WTC11 (cell line): ENCODE data around the gene PIK3C2B. TPM values are rescaled to one million over a fixed set of nuclear protein-coding genes. Genes with fewer than 3 reads are reported as not detected.

Experiments
- ATAC-seq: fragments of 200-7000 bp; cut with Tn5 transposase; 2 replicates; pipeline ENCODE4 v1.10.0; 2021; ENCODE audit warnings: mild to moderate bottlenecking, moderate library complexity
- CTCF ChIA-PET: fragments of 300-600 bp; sonication (Branson Sonifier 250); formaldehyde crosslinking; loops from one replicate; lab custom pipeline; 2021; ENCODE audit warnings: antibody characterized with exemption; lab: Charles Lee
- POLR2A ChIA-PET: fragments of 350-600 bp; sonication (Branson Sonifier 250); formaldehyde crosslinking; loops from one replicate; lab custom pipeline; 2021; ENCODE audit warnings: antibody characterized with exemption; lab: Charles Lee
- DNase-seq: peaks from one replicate; pipeline ENCODE4 v3.0.0; 2021; ENCODE audit warnings: low spot score
- H3K27ac Mint-ChIP-seq: 2 replicates; pipeline ENCODE4 v1.8.0; 2021; ENCODE audit warnings: mixed read lengths
- H3K27me3 Mint-ChIP-seq: 2 replicates; pipeline ENCODE4 v1.8.0; 2021; ENCODE audit warnings: low read depth, mild to moderate bottlenecking, moderate library complexity, mixed read lengths
- H3K36me3 Mint-ChIP-seq: 2 replicates; pipeline ENCODE4 v1.8.0; 2021; ENCODE audit warnings: mixed read lengths
- H3K4me1 Mint-ChIP-seq: 2 replicates; pipeline ENCODE4 v1.8.0; 2022; ENCODE audit warnings: mixed read lengths
- H3K4me3 Mint-ChIP-seq: 2 replicates; pipeline ENCODE4 v1.8.0; 2021; ENCODE audit warnings: mild to moderate bottlenecking, moderate library complexity, mixed read lengths
- H3K9me3 Mint-ChIP-seq: 2 replicates; pipeline ENCODE4 v1.8.0; 2021; ENCODE audit warnings: mixed read lengths
- ATF1 ChIP-seq: sonication (generic); formaldehyde crosslinking; IDR thresholded peaks from 2 replicates; pipeline ENCODE4 v1.8.1; 2023; ENCODE audit warnings: mild to moderate bottlenecking, moderate library complexity, missing genetic modification reagents
- ATF3 ChIP-seq: sonication (generic); formaldehyde crosslinking; conservative IDR thresholded peaks from 2 replicates; pipeline ENCODE4 v1.8.1; 2022; ENCODE audit warnings: mild to moderate bottlenecking, missing genetic modification reagents
- ATF6 ChIP-seq: sonication (generic); formaldehyde crosslinking; IDR thresholded peaks from 2 replicates; pipeline ENCODE4 v1.8.1; 2023; ENCODE audit warnings: mild to moderate bottlenecking, missing genetic modification reagents
- CTCF ChIP-seq: fragments of 200-600 bp; IDR thresholded peaks from 2 replicates; pipeline ENCODE4 v1.8.0; 2022; ENCODE audit warnings: antibody characterized with exemption
- ELF4 ChIP-seq: sonication (generic); formaldehyde crosslinking; IDR thresholded peaks from 2 replicates; pipeline ENCODE4 v1.8.1; 2022; ENCODE audit warnings: low read depth, mild to moderate bottlenecking, moderate library complexity, missing genetic modification reagents
- EMX1 ChIP-seq: fragments of 250-450 bp; sonication (Bioruptor Pico); IDR thresholded peaks from 2 replicates; pipeline ENCODE4 v1.8.0; 2021; ENCODE audit warnings: mild to moderate bottlenecking
- FOXJ3 ChIP-seq: sonication (generic); formaldehyde crosslinking; IDR thresholded peaks from 2 replicates; pipeline ENCODE4 v1.9.0; 2021; ENCODE audit warnings: missing genetic modification reagents, mild to moderate bottlenecking, borderline replicate concordance
- FOXP1 ChIP-seq: sonication (generic); formaldehyde crosslinking; IDR thresholded peaks from 2 replicates; pipeline ENCODE4 v1.8.0; 2022; ENCODE audit warnings: missing genetic modification reagents, mild to moderate bottlenecking, moderate library complexity, borderline replicate concordance
- GRHL2 ChIP-seq: fragments of 250-450 bp; sonication (Bioruptor Pico); IDR thresholded peaks from 2 replicates; pipeline ENCODE4 v1.8.0; 2022; ENCODE audit warnings: mild to moderate bottlenecking, moderate library complexity; ENCODE audit not compliant: insufficient replicate concordance, severe bottlenecking
- MLX ChIP-seq: sonication (generic); formaldehyde crosslinking; IDR thresholded peaks from 2 replicates; pipeline ENCODE4 v1.8.1; 2023; ENCODE audit warnings: mild to moderate bottlenecking, missing genetic modification reagents, moderate library complexity
- MXD4 ChIP-seq: fragments of 250-450 bp; sonication (Bioruptor Pico); IDR thresholded peaks from 2 replicates; pipeline ENCODE4 v1.8.0; 2021; ENCODE audit warnings: mild to moderate bottlenecking, moderate library complexity, borderline replicate concordance
- NFATC4 ChIP-seq: fragments of 250-450 bp; sonication (Bioruptor Pico); IDR thresholded peaks from 2 replicates; pipeline ENCODE4 v1.9.0; 2021; ENCODE audit warnings: mild to moderate bottlenecking
- NFYB ChIP-seq: sonication (generic); formaldehyde crosslinking; conservative IDR thresholded peaks from 2 replicates; pipeline ENCODE4 v1.8.0; 2022; ENCODE audit warnings: low read depth, missing genetic modification reagents
- NR1H2 ChIP-seq: sonication (generic); formaldehyde crosslinking; IDR thresholded peaks from 2 replicates; pipeline ENCODE4 v1.9.0; 2021; ENCODE audit warnings: mild to moderate bottlenecking, moderate library complexity, missing genetic modification reagents
- ZNF121 ChIP-seq: sonication (generic); formaldehyde crosslinking; IDR thresholded peaks from 2 replicates; pipeline ENCODE4 v1.8.0; 2023; ENCODE audit warnings: missing genetic modification reagents
- ZNF138 ChIP-seq: sonication (generic); formaldehyde crosslinking; conservative IDR thresholded peaks from 2 replicates; pipeline ENCODE4 v1.8.1; 2022; ENCODE audit warnings: mild to moderate bottlenecking, moderate library complexity, missing genetic modification reagents
- ZNF317 ChIP-seq: sonication (generic); formaldehyde crosslinking; IDR thresholded peaks from 2 replicates; pipeline ENCODE4 v1.8.1; 2023; ENCODE audit warnings: low read depth, mild to moderate bottlenecking, moderate library complexity, missing genetic modification reagents, borderline replicate concordance
- ZNF423 ChIP-seq: fragments of 250-450 bp; sonication (Bioruptor Pico); IDR thresholded peaks from 2 replicates; pipeline ENCODE4 v2.1.2; 2022; ENCODE audit warnings: mild to moderate bottlenecking, moderate library complexity
- total RNA-seq: library from RNA; stranded (reverse); gene quantifications from 3 replicates; pipeline ENCODE4 v1.2.3, GENCODE V29; 2021
- TF ChIP-seq, protein P1 (sequence below): fragments of 250-450 bp; sonication (Bioruptor Pico); IDR thresholded peaks from 2 replicates; pipeline ENCODE4 v1.8.0; 2021; ENCODE audit warnings: mild to moderate bottlenecking
- TF ChIP-seq, protein P2 (sequence below): sonication (generic); formaldehyde crosslinking; IDR thresholded peaks from 2 replicates; pipeline ENCODE4 v1.8.0; 2022; ENCODE audit warnings: mild to moderate bottlenecking, missing genetic modification reagents
- TF ChIP-seq, protein P3 (sequence below): sonication (generic); formaldehyde crosslinking; IDR thresholded peaks from 2 replicates; pipeline ENCODE4 v1.8.1; 2023; ENCODE audit warnings: mild to moderate bottlenecking, missing genetic modification reagents
- TF ChIP-seq, protein P4 (sequence below): sonication (generic); formaldehyde crosslinking; IDR thresholded peaks from 2 replicates; pipeline ENCODE4 v1.8.0; 2023; ENCODE audit warnings: mild to moderate bottlenecking, missing genetic modification reagents

Gene PIK3C2B
- total RNA-seq, 1 experiment from 2014 or later = 27.7 TPM

DNA sequence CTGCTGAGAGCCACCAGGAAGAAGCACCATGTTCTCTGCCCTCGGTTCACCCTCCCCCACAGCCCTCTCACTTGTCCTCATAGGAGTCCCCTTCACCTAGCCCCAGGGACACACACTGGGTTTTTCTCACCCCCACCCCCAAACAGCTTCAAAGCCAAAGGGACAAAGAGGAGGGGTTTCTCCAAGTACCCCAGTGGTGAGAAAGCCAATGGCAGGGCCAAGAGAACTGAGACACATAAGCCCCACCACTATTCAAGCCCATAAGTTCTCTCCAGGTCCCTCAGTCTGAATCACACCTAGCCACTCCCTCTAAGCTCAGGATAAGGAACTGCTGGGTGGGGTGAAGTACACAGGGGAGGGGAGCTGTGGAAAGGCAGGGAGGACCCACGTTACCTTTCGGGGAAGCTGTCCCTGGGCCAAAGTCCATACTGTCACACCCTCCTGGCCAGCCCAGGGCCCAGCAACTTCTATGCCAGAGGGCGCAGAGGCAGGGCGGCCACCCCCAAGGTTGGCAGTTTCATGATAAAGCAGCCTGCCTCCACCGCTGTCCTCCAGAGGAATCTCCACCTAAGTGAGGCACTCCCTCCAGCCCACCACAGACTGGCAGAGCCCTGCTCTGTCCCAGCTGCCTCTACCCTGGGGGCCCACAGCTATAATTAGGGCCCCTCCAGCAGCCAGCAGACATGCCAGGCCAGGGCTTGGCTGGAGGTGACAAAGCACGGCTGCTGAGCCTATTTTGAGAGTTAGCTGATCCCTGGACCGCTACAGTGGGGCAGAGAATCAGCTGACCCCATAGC, 43.9 kb downstream of the PIK3C2B start (continued):
- TF ChIP-seq MLX (no peak), ZNF317 (CRISPR knock-in tag) (no peak), FOXP1 (CRISPR knock-in tag) (no peak)

DNA sequence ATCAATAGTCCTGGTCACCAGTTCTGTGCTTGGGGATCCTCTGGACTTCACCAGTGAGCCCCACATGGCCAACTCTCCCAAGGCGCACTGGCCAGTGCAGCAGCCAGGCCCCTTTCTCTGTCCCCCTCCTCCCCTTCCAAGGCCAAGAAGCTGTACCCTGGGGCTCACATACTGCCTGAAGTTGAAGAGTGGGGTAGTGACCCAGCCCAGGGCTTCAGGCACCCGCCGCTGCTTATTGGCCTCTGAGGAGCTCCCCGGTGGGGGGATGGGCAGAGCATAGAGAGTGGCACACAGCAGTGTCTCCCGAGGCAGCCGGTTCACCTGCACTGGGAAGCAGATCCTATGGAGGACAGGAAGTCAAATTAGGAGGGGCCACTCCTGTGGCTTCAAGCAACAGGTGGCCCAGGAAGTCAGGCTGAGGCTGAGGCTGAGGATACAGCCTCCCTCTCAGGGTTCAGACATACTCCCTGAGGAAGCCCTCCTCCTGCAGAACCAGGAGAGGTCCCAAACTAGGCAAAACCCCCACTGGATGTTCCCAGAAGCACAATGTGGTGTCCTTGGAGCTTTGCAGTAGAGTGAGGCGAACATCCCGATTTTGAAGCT, 44.8 kb downstream of the PIK3C2B start:
- no peak overlapping the region for H3K27ac Mint-ChIP-seq
- H3K27me3 Mint-ChIP-seq = no peaks in the 10 kb centered on the region
- TF ChIP-seq MXD4 = no peak
- no peak for TF ChIP-seq NFATC4 (CRISPR knock-in tag)
- TF ChIP-seq ZNF423 (CRISPR knock-in tag) = no peak
- TF ChIP-seq ATF1 (CRISPR knock-in tag) = no peak
- TF ChIP-seq ELF4 = no peak
- TF ChIP-seq ZNF121 = no peak
- no peak for TF ChIP-seq ZNF138 (CRISPR knock-in tag)
- TF ChIP-seq, protein P1, sequence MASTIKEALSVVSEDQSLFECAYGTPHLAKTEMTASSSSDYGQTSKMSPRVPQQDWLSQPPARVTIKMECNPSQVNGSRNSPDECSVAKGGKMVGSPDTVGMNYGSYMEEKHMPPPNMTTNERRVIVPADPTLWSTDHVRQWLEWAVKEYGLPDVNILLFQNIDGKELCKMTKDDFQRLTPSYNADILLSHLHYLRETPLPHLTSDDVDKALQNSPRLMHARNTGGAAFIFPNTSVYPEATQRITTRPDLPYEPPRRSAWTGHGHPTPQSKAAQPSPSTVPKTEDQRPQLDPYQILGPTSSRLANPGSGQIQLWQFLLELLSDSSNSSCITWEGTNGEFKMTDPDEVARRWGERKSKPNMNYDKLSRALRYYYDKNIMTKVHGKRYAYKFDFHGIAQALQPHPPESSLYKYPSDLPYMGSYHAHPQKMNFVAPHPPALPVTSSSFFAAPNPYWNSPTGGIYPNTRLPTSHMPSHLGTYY (CRISPR knock-in tag) = no peak
- no peak for TF ChIP-seq ATF6 (CRISPR knock-in tag)
- TF ChIP-seq, protein P2, sequence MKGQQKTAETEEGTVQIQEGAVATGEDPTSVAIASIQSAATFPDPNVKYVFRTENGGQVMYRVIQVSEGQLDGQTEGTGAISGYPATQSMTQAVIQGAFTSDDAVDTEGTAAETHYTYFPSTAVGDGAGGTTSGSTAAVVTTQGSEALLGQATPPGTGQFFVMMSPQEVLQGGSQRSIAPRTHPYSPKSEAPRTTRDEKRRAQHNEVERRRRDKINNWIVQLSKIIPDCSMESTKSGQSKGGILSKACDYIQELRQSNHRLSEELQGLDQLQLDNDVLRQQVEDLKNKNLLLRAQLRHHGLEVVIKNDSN (CRISPR knock-in tag) = no peak
- no peak for TF ChIP-seq NFYB
- TF ChIP-seq, protein P3, sequence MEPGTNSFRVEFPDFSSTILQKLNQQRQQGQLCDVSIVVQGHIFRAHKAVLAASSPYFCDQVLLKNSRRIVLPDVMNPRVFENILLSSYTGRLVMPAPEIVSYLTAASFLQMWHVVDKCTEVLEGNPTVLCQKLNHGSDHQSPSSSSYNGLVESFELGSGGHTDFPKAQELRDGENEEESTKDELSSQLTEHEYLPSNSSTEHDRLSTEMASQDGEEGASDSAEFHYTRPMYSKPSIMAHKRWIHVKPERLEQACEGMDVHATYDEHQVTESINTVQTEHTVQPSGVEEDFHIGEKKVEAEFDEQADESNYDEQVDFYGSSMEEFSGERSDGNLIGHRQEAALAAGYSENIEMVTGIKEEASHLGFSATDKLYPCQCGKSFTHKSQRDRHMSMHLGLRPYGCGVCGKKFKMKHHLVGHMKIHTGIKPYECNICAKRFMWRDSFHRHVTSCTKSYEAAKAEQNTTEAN (CRISPR knock-in tag) = no peak
- TF ChIP-seq, protein P4, sequence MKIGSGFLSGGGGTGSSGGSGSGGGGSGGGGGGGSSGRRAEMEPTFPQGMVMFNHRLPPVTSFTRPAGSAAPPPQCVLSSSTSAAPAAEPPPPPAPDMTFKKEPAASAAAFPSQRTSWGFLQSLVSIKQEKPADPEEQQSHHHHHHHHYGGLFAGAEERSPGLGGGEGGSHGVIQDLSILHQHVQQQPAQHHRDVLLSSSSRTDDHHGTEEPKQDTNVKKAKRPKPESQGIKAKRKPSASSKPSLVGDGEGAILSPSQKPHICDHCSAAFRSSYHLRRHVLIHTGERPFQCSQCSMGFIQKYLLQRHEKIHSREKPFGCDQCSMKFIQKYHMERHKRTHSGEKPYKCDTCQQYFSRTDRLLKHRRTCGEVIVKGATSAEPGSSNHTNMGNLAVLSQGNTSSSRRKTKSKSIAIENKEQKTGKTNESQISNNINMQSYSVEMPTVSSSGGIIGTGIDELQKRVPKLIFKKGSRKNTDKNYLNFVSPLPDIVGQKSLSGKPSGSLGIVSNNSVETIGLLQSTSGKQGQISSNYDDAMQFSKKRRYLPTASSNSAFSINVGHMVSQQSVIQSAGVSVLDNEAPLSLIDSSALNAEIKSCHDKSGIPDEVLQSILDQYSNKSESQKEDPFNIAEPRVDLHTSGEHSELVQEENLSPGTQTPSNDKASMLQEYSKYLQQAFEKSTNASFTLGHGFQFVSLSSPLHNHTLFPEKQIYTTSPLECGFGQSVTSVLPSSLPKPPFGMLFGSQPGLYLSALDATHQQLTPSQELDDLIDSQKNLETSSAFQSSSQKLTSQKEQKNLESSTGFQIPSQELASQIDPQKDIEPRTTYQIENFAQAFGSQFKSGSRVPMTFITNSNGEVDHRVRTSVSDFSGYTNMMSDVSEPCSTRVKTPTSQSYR (CRISPR knock-in tag) = no peak
- TF ChIP-seq MLX = no peak
- TF ChIP-seq CTCF = no peak
- TF ChIP-seq GRHL2 = no peak
- no peak for TF ChIP-seq NR1H2 (CRISPR knock-in tag)
- no peak for TF ChIP-seq EMX1 (CRISPR knock-in tag)
- TF ChIP-seq FOXJ3 (CRISPR knock-in tag) = no peak
- TF ChIP-seq ATF3 (CRISPR knock-in tag) = no peak
- peaks cover 4% of the 10 kb centered on the region; the same call in 1 of the 2 replicates for H3K36me3 Mint-ChIP-seq
- H3K4me3 Mint-ChIP-seq = no peak overlapping the region
- H3K4me1 Mint-ChIP-seq = peaks cover 57% of the 10 kb centered on the region
- POLR2A ChIA-PET = interaction anchor here (0.8 kb wide), 1 partner anchor 45 kb away, joined by 3 read pairs; no protein-coding TSS in a partner anchor
- CTCF ChIA-PET = interaction anchor here (1.0 to 13.1 kb wide), 7 partner anchors 17 to 357 kb away, joined by 3 to 906 read pairs (median 6); partner anchors contain the start of gene PIK3C2B
- ATAC-seq = no peak
- DNase-seq = no peak
- H3K9me3 Mint-ChIP-seq = no peaks in the 10 kb centered on the region
